ENCODE data around the gene UFC1.

UFC1 gene

DNA sequence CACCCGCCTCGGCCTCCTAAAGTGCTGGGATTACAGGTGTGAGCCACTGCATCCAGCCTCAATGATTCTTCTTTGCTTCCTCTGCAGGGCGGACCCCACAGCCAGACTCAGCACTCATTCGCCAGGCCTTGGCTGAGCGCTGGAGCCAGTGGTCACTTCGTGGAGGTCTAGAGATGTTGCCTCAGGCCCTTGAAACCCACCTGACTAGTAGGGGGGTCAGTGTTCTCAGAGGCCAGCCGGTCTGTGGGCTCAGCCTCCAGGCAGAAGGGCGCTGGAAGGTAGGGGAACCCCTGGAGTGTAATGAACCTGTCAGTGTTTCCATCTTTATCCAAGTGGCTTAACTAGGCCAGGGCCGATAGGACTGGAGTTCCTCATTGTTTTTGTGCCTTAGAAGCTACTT is 15.1 kb downstream of the UFC1 start:
- in situ Hi-C loops (cut with MboI; ENCODE audit: low sequenced_read_pairs), result no loop called here

DNA sequence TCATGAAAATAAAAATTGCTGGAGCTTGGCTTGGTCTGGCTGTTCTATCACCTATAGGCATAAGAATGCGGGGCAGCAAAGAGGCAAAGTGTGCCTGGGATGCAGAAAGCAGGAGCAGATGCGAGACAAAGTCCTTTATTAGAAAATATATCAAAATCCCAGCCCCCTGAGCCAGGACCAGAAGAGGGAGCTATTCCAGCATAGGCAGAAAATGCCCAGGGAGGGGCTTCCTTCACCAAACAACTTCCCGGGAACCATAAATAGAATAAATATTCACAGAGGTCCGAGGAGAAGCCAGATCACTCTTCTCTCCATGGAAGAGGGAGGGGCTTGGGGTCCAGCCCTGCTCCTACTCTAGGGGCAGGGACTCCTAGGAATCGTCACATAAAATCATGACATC is 17.4 kb downstream of the UFC1 start:
- in situ Hi-C loops (cut with MboI; ENCODE audit: low sequenced_read_pairs), result no loop called here

DNA sequence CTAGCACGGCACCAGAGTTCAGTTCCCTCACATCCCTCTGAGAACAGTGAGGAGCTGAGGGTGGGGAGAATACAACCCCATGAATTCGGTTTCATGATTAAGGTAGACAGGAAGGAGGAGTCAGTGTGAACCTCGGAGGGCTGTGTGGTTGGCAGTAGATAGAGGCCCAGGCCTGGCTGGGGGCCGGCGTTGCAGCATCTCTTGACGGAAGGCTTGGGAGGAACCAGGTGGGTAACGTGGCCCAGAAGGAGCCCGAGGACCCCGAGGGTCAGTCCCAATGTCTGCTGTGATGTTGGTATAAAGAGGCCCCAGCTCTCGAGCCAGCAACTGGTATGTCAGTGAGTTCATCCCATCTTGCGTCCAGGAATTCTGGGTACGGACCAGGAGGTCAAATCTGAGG is 17.9 kb downstream of the UFC1 start:
- in situ Hi-C loops (cut with MboI; ENCODE audit: low sequenced_read_pairs), result no loop called here

DNA sequence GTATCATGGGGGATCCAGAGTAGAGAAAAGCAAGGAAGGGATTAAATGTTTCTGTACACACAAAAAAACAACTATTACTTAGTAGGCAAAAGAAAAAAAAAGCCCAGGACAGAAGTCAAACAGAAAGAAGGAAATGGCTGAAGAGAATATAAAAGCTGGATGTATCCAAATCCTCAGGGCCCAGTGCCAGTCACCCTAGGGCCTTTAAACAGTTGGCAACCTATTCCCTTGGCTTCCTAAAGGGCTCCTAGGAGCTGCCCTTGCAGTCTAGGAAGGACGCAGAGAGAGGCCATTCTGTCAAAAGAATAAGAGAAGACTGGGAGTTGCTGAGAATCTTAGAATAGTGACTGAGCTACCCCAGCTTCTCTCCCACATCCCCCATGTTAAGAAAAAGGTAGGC is 18.6 kb downstream of the UFC1 start:
- in situ Hi-C loops (cut with MboI; ENCODE audit: low sequenced_read_pairs), result no loop called here

DNA sequence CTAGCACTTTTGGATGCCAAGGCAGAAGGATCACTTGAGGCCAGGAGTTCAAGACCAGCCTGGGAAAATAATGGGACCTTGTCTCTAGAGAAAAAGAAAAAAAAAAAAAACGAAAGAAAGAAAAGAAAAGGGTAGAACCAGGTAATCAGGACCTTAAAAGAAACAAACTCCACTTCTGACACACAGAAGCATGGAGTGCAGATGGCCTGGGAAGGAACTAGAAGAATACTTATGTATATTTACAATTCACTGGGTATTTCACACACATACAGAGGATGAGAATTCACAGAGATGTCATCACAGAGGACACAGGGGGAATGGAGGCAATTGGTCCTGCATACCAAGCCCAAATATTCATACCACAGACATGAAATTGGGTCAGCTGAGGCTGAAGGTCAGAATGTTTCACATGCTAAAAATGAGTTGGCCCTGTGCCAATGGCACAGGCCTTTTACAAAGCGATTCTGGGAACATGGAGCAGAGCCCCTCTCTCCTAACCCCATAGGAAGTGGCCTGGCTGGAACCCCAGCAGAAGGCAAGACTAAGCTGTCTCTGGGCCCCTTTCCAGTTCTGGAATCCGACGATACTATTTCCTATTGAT is 19.1 kb downstream of the UFC1 start:
- in situ Hi-C loops (cut with MboI; ENCODE audit: low sequenced_read_pairs), result no loop called here

DNA sequence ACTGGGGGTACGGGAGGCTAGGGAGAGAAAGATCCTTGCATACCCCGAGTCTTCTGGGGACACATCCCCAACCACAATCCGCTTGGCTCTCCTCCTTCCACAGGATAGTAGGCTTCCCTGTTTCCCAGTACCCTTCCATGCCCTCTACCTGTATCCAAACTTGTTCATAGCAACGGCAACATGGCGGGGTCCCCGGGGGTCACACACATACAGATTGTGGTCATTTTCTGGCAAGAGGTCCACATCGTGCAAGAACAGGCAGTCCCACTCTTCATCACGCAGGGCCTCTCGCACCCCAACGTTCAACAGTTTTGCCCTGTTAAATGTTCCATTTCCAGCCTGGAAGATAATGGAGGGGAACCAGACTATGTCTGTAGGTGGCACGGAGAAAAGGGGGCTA is 19.9 kb downstream of the UFC1 start:
- in situ Hi-C loops (cut with MboI; ENCODE audit: low sequenced_read_pairs), result no loop called here

DNA sequence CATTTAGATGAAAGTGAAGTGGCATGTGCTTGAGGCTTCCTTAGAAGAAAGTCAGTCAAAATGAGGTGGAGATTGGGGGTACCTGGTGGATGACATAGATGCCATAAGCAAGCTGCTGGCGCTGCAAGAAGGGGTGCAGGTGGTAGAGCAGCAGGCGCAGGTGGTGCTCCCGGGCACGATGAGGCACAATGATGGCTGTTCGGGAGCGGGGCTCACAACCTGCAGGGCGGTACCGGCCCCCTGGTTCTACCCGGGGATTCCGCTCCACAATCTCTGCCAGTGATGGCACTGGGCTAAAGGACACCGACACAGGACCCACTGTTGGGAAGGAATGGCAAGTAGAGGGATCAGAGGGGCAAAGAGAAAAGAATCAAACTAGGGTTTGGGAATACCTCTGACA is 21.1 kb downstream of the UFC1 start:
- in situ Hi-C loops (cut with MboI; ENCODE audit: low sequenced_read_pairs), result no loop called here

DNA sequence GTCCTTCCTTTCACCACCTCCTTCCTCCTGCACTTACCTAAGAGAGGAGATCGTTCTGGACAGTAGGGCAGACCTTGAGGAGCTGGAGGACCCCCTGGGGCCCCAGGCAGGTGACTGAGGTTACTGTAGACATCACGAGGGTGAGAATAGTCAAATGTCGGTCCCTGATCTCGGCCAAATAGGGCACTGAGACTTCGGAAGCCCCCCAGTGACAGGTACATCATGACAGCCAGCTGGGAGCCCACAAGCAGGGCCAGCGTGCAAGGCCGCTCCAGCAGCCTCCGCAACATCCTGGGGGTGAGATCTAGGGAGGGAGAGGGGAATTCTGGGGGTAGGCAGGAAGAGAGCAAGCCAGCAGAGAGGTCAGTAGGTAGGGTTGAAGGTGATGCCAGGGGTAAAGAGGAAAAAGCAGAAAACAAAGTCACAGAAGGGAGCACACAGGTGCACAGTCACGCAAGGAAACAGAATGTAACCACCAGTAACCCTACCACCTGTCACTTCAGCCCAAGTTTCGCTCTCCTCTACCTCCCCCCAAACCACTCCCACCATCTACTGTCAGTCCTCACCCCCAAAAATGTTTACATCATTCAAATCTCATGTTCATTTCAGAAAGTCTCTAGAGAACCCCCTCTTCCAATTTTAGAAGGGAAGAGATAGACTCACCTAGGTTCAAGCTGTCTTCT is 22.1 kb downstream of the UFC1 start:
- in situ Hi-C loops (cut with MboI; ENCODE audit: low sequenced_read_pairs), result no loop called here

DNA sequence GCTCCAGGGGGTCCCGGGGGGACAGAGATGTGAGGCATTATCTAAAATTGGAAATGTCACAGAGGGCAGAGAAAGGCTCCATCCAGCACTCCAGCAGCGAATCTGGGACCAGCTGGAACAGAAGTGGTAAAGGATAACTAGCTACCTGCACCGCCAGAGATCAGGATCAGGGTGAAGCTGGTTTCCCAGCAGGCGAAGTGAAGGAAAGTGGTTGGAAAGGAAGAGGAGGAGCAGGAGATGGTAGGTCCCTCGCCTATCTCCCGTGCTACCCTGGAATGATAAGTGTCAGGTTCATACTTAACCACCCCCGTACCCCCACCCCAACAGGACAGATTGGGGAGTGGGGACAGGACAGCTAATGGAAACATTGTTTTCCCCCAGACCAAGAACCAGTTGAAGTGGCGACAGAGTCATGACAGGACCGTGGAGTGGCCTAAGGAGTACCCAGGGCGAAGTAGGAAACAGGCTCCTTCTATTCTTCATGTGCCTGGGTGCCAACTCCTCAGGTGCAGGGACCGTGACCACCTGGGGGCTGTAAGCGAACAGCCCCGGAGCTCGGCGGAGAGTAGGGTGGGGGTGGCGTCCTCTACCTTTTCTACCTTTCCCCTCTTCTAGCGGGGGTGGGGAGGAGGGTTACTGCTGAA is 22.8 kb downstream of the UFC1 start:
- in situ Hi-C loops (cut with MboI; ENCODE audit: low sequenced_read_pairs), result no loop called here

DNA sequence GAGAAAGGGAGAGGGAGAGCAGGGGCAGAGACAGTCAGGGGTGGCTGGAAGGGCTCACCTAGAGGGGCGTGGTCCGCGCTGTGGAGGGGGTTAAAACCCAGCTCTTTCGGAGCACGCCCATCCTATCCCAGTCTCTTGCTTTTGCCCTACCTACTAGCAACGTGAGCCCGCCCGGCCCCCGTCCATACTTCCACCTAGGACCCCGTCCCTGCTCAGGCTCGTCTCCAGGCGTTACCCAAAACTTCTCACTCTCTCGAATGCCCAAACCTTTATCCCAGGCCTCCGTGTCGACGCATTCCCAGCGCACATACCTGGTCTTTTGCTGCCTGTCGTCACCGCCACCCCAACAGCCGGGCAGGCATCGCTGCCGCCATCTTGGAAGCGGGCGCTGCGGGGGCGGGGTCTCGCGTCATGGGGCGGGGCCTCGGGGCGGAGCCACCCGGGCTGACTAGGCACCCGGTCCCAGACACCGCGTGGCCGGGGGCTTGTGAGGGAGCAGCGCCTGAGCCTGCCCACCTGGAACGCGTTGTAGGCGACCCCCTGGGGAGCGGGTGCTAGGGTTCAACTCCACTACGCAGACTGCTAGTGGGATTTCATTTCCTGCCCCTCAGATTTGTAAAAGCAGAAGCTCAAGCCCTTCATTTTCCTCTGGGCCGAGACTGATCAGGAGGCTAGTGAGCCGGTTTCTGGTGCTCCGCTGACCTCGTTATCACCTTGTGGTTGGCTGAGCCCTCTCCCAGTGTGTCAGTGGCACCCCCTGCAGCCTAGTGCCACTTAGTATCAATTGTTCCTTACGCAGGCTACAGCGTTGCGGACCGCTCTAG is 23.5 kb downstream of the UFC1 start, which contains the start of gene B4GALT3:
Gene B4GALT3 (minus strand): TSS at position 396 of the 824 bp plus-strand sequence. CDS start 1,447 bp downstream, outside the sequence.
- in situ Hi-C loops (cut with MboI; ENCODE audit: low sequenced_read_pairs), result no loop called here

DNA sequence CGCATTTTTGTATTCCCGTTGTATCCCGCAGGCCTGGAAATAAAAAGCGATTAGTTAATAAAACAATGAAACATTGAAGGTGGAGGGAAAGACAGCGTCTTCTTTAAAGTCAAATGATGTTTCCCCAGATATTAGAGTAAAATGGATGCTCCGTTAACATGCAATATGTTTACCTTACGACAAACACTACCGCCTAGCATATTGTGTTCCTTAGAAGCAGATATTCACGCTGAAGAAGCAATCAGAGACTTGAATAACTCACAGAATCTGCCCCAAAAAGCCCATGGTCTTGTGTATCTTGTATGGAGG is 24.1 kb downstream of the UFC1 start:
- in situ Hi-C loops (cut with MboI; ENCODE audit: low sequenced_read_pairs), result no loop called here

DNA sequence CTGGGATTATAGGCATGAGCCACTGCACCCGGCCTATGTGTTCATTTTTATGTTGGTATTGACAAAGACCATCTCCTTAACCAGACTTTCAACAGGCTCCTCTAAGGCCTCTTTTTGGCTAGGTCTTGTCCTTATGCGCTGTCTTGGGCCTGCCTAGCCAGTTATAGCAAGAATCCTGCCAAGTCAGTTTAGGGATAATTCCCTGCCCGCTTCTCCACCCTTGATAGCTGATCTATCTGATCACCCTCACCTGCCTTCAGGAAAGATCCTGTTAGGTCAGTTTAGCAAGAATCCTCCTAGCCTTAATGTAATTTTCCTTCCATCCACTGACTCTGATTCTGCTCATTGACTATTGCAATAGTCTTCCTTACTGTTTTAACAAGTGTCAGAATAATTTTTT is 25.9 kb downstream of the UFC1 start:
- in situ Hi-C loops (cut with MboI; ENCODE audit: low sequenced_read_pairs), result no loop called here

DNA sequence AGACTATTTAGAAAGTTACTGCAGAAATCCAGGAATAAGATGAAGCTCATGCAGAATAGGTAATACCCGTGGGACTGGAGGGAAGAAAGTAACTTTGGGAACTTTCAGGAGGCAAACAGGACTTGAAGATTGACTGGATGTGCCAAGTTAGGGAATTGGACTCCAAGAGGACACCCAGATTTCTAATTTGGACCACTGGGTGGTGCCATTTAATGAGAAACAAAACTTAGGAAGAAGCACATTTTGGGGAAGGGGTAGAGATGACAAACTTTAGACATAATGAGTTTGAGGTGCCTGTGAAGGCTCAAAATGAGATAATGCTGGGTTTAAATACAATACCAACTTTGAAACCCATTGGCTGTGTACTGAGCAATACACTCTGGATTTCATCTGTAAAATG is 26.9 kb downstream of the UFC1 start:
- in situ Hi-C loops (cut with MboI; ENCODE audit: low sequenced_read_pairs), result no loop called here

DNA sequence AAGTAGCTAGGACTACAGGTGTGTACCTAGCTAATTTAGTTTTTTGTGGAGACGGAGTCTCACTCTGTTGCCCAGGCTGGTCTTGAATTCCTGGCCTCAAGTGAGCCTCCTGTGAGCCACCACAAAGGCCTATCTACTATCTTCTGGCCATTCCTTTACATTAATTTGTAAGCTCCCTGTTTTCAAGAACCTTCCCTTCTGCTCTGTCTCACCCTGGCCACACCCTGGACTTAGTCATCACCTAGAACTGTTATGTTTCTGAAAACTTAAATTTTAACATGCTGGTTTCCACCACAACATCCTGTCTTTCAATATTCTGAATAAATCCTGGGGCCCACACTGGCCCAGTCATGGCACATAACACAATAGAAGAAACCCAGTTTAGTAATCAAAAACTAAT is 28.4 kb downstream of the UFC1 start:
- in situ Hi-C loops (cut with MboI; ENCODE audit: low sequenced_read_pairs), result no loop called here

DNA sequence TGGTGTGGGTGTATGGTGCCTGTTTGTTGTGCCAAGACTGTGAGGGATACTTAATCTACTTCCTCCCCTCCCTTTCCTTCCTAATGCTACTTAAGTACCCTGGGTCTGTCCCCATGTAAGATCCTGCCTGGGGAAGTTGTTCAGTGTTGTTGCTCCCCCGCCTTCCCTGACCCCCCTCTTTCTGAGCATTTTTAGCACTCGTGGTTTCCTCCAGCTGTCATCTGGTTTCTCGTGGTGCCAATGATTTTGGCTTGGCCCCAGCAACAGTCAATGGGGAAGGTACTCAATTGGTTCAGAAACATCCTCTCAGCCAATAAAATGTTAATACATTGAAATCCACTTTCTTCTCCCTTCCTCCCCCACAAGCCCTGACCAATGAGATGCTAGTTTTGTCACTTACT is 31.5 kb downstream of the UFC1 start:
- in situ Hi-C loops (cut with MboI; ENCODE audit: low sequenced_read_pairs), result no loop called here

DNA sequence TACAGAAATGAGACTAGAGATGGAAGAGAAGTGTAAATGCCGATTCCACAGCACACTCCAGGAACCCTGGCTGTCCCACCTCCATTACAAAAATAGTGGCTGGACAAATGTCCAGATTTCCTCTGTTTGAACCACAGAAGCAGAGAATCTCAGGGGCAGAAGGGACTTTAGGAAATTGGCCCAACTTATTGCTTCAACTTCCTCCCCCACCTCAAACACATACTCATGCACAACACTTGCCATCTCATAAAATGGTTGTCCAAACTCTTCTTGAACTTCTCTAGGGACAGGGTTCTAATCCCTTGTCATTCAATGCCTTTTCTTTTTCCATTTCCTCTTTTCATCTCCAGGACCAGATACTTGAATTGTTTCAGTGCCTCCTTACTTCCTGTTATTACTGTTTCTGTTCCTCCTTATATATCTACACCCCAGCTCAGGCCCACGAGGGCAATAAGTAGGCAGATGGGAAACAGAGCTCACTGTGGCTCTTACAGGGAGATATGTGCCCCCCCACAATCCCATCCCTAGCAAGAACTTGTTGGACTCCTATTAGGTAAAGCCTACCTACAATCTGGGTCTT is 32.0 kb downstream of the UFC1 start:
- in situ Hi-C loops (cut with MboI; ENCODE audit: low sequenced_read_pairs), result no loop called here

DNA sequence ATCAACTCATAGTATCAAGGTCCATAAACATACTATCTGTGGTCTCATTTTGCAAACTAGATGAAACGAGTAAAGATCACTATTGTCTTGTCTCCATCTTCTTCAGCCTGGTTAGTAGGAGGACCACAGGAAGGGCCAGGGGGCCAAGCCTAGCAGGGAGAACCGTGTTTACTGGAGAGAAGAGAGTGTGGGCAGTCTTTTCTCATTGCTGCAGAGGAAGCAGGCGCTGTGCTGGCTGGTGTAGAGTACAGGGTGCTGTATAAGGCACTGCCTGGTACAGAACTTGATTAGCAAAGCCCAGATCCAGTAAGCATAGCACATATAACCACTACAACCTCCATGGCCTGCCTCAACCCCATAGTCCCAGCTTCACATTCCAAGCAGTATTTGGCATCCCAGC is 33.5 kb downstream of the UFC1 start:
- in situ Hi-C loops (cut with MboI; ENCODE audit: low sequenced_read_pairs), result no loop called here

DNA sequence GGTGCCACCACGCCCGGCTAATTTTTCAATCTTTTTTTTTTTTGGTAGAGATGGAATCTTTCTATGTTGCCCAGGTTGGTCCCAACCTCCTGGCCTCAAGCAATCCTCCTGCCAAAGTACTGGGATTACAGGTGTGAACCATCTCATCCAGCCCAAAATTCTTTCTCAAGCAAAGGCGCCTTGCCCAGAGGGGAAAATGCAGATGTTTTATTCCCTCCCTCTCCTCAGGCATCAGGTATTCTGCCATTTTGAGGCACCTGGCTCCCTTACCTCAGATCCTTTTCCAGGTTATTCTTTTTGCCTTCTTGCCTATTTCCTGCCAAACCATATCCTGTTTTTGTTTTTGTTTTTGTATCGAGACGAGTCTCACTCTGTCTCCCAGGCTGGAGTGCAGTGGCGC is 34.6 kb downstream of the UFC1 start:
- in situ Hi-C loops (cut with MboI; ENCODE audit: low sequenced_read_pairs), result no loop called here

DNA sequence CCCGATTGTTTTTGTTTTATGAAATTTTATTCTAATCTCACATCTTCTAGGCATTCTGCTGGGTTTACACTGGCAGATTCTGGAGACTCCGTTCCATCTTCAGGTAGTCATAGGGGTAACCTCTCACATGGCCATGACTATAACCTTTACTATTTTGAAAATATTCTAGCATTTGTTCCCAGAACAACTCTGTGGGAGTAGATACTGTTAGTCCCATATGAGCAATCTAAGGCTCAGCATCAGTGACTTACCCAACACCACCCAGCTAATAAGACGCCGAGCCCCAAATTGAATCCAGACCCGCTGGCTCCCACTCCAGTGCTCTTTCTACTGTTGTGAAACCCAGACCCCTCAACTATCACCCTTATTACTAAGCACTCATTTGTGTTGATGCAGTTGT is 35.3 kb downstream of the UFC1 start:
- in situ Hi-C loops (cut with MboI; ENCODE audit: low sequenced_read_pairs), result no loop called here

DNA sequence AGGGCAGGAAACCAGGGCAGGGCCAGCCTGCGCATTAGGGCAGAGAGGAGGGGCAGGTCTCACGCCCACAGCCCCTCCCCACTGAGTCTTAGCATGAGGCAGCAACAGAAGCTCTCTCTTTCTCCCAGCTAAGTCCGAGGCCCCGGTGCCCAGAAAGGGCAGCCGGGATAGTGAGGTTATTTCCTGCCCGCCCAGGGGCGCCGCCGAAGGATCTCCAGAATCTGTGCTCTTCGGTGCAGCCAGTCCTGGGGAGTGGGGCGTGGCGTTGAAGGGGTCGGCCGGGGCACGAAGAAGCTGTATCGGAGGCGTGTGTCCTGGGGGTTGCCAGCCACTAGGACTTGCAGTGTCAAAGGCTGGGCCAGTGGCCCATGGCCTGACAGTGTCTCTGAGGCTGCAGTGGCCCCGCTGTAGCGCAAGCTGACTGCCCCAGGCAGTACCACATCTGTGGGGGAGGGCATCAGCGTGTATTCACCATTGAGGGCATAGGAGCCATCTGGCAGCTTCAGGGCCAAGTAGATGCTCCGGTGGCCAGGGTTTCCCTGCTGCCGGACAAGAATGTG is 37.3 kb downstream of the UFC1 start:
- in situ Hi-C loops (cut with MboI; ENCODE audit: low sequenced_read_pairs), result no loop called here

DNA sequence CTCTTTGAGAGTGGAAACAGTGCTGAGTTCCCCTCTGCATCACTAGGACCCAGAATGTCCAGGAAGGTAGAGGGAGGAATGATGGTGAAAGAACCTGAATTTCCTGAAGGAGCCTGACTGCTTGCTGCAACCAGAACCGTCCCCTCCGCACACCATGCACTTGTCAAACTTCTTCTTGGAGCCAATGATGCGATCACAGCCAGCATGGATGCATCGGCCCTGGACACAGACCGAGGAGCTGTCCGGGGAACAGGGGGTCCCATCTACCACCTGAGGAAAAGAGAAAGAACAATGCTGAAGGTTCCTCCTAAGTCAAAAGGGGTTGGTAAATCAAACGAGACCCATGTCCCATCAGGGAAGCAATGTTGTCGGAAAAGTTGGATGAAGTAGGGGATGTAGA is 38.2 kb downstream of the UFC1 start:
- in situ Hi-C loops (cut with MboI; ENCODE audit: low sequenced_read_pairs), result no loop called here
